Measurements from ENCODE around the gene LMAN1L. TPM values are rescaled to one million over a fixed set of nuclear protein-coding genes. Genes with fewer than 3 reads are reported as not detected.

The LMAN1L gene
- total and polyA plus RNA-seq, 2 donors: 0.41 TPM; not detected in 1

DNA sequence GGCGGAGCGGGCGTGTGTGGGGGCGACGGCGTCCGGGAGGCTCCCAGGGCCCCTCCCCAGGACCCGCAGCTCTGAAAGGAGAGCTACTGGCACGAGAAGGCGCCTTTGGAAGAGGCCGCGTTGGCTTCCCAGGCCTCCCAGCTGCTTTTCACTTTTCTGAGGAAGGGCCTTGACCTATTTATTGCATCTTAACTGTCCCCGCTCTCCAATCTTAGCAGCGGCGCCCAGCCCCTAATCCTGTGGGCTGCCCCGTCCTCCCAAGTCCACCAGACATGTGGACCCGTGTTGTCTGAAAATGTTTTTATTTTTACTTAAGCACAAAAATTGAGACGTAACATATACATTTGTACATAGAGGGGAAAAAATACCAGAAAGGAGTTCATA, 30.8 kb downstream of the LMAN1L start:
- DNase-seq (ENCODE audit: low read depth in 6 of 9, low spot score in 9 of 9): no peak
- no peaks in the 10 kb centered on the region for H3K9me3 ChIP-seq (ENCODE audit: control insufficient read depth in 2 of 2, insufficient read depth in 1 of 2, low read length in 1 of 2)
- H3K4me3 ChIP-seq (ENCODE audit: low read length in 2 of 2): peak overlapping the region; percentile 33 to 87
- H3K36me3 ChIP-seq (ENCODE audit: control insufficient read depth in 2 of 2, insufficient read depth in 2 of 2, low read length in 1 of 2): peaks cover 28 to 30% of the 10 kb centered on the region in 2 donors
- H3K27me3 ChIP-seq (ENCODE audit: control insufficient read depth in 2 of 2, insufficient read depth in 1 of 2, low read length in 1 of 2): no peaks in the 10 kb centered on the region
- peaks cover 7 to 32% of the 10 kb centered on the region in 2 donors for H3K4me1 ChIP-seq (ENCODE audit: control insufficient read depth in 2 of 2, insufficient read depth in 2 of 2, low read length in 2 of 2)
- WGBS: 29% methylated on average over 18 of the region's 18 CpGs
- peak overlapping the region; percentile 61 to 74 for H3K27ac ChIP-seq (ENCODE audit: low read depth in 1 of 2, low read length in 1 of 2)

DNA sequence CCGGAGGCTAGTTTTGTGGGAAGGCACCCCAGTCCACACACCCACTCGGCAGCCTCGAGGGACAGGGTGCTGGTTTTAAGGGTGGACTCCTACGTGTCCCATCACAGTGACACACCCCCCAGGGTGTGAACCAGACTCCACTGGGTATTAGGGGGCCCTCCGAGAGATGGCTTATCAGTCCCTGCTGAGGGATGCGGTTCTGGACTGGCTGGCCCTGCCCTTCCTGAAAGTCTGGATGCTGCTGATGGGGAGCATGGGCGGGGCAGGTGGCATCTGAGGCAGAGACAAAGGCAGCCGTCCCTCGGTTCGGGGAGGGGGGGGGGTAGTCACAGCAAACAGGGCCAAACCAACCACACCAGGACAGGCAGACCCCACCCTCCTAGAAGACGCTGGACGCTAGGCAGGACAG, 31.3 kb downstream of the LMAN1L start:
- H3K4me3 ChIP-seq (ENCODE audit: low read length in 2 of 2): no peak overlapping the region
- H3K27ac ChIP-seq (ENCODE audit: low read depth in 1 of 2, low read length in 1 of 2): peak overlapping the region in 1 of 2 donors; percentile 0
- H3K36me3 ChIP-seq (ENCODE audit: control insufficient read depth in 2 of 2, insufficient read depth in 2 of 2, low read length in 1 of 2): peaks cover 32 to 35% of the 10 kb centered on the region in 2 donors
- 87% methylated on average over 12 of the region's 12 CpGs for WGBS
- H3K4me1 ChIP-seq (ENCODE audit: control insufficient read depth in 2 of 2, insufficient read depth in 2 of 2, low read length in 2 of 2): peaks cover 7 to 32% of the 10 kb centered on the region in 2 donors
- H3K27me3 ChIP-seq (ENCODE audit: control insufficient read depth in 2 of 2, insufficient read depth in 1 of 2, low read length in 1 of 2): no peaks in the 10 kb centered on the region
- no peaks in the 10 kb centered on the region for H3K9me3 ChIP-seq (ENCODE audit: control insufficient read depth in 2 of 2, insufficient read depth in 1 of 2, low read length in 1 of 2)
- no peak for DNase-seq (ENCODE audit: low read depth in 6 of 9, low spot score in 9 of 9)

DNA sequence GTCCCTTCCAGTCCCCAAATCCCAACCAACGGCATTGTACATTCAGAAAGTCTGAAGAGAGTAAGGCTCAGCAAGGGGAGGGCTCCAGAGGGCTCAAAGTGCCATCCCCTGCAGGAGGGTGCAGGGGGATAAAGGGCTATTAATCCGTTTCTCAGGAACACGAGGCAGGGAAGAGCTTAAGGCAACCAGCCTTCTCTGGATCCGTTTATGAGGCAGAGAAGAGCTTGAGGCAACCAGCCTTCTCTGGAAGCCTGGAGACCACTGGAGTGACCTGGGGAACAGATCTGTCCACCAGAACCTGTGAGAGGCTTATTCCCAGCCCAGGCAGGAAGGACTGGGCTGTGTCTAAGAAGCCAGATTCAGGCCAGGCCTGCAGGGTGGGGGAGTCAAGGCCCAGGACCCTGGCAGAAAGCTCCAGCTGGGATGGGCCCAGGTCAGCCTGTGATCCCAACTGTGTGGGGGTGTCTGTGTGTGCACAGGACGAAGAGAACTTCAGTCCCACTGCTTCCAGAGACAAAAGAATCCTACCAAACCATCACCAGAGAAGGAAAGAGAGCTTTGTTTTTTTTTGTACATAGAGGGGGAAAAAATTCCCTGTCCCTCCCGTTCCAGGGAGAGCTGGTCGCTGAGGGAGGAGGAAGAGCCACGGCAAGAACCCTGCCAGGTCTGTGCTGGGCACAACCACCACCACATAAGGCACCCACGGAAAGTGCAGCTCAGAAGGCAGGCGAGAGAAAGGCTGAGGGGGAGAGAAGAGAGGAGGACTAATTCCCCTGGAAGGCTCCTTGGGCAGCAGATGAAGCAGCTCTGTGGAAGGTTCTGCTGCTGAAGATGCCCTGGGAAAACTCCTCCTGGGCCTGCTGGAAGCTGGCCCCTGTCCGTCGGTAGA, 31.9 kb downstream of the LMAN1L start:
- Histone ChIP-seq H3K4me3 (ENCODE audit: low read length in 2 of 2) (no peak overlapping the region), H3K27me3 (ENCODE audit: control insufficient read depth in 2 of 2, insufficient read depth in 1 of 2, low read length in 1 of 2) (no peaks in the 10 kb centered on the region), H3K9me3 (ENCODE audit: control insufficient read depth in 2 of 2, insufficient read depth in 1 of 2, low read length in 1 of 2) (no peaks in the 10 kb centered on the region), H3K4me1 (ENCODE audit: control insufficient read depth in 2 of 2, insufficient read depth in 2 of 2, low read length in 2 of 2) (peaks cover 7 to 32% of the 10 kb centered on the region in 2 donors), H3K36me3 (ENCODE audit: control insufficient read depth in 2 of 2, insufficient read depth in 2 of 2, low read length in 1 of 2) (peaks cover 34 to 36% of the 10 kb centered on the region in 2 donors), H3K27ac (ENCODE audit: low read depth in 1 of 2, low read length in 1 of 2) (peak overlapping the region; percentile 32 to 77)
- no peak for DNase-seq (ENCODE audit: low read depth in 6 of 9, low spot score in 9 of 9)
- WGBS: 84% methylated on average over 12 of the region's 12 CpGs

DNA sequence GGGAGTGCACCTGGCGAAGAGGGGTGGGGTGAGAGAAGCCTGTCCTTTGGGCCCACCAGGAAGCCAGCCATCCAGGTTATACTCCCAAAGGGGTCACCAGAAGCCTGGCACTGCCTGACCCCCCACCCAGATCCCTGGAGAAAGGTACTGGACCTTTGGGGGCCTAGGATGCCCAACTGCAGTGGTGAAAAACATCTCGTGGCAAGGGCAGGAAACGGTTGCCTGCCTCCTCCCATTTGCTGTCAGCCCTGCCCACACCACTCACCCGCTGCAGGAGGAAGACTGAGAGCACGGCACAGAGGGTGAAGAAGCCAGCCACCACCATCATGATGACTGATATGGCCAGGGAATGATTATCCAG, 32.6 kb downstream of the LMAN1L start:
- 35% methylated on average over 5 of the region's 5 CpGs for WGBS
- H3K27ac ChIP-seq (ENCODE audit: low read depth in 1 of 2, low read length in 1 of 2): peak overlapping the region; percentile 55 to 77
- peak in 2 of 9 donors; percentile 24 to 48 for DNase-seq (ENCODE audit: low read depth in 6 of 9, low spot score in 9 of 9)

DNA sequence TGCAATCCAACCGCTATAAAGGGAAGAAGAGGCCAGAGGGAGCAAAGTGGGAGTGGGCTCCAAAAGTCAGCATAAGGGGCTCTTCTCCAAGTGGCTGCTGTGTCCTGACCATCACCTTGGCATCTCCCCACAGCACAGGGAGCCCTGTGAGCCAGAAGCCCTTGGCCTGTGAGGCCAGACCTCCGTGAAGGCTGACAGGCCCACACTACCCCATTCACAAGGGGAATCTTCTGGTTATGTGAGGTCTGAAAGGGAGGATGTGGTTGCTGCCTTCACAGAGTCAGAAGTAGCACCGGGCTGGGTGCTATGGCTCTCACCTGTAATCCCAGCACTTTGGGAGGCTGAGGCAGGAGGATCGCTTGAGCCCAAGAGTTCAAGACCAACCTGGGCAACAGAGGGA, 32.9 kb downstream of the LMAN1L start:
- Histone ChIP-seq H3K4me3 (ENCODE audit: low read length in 2 of 2) (no peak overlapping the region), H3K27ac (ENCODE audit: low read depth in 1 of 2, low read length in 1 of 2) (peak overlapping the region; percentile 55 to 77), H3K27me3 (ENCODE audit: control insufficient read depth in 2 of 2, insufficient read depth in 1 of 2, low read length in 1 of 2) (no peaks in the 10 kb centered on the region), H3K9me3 (ENCODE audit: control insufficient read depth in 2 of 2, insufficient read depth in 1 of 2, low read length in 1 of 2) (no peaks in the 10 kb centered on the region), H3K4me1 (ENCODE audit: control insufficient read depth in 2 of 2, insufficient read depth in 2 of 2, low read length in 2 of 2) (peaks cover 7 to 32% of the 10 kb centered on the region in 2 donors), H3K36me3 (ENCODE audit: control insufficient read depth in 2 of 2, insufficient read depth in 2 of 2, low read length in 1 of 2) (peaks cover 45% of the 10 kb centered on the region in 2 donors)
- 66% methylated on average over 4 of the region's 4 CpGs for WGBS
- peak in 1 of 9 donors; percentile 23 for DNase-seq (ENCODE audit: low read depth in 6 of 9, low spot score in 9 of 9)

More for the DNA sequence above, 32.6 kb downstream of the LMAN1L start:
- Histone ChIP-seq H3K9me3 (ENCODE audit: control insufficient read depth in 2 of 2, insufficient read depth in 1 of 2, low read length in 1 of 2) (no peaks in the 10 kb centered on the region), H3K4me1 (ENCODE audit: control insufficient read depth in 2 of 2, insufficient read depth in 2 of 2, low read length in 2 of 2) (peaks cover 7 to 32% of the 10 kb centered on the region in 2 donors), H3K4me3 (ENCODE audit: low read length in 2 of 2) (no peak overlapping the region), H3K36me3 (ENCODE audit: control insufficient read depth in 2 of 2, insufficient read depth in 2 of 2, low read length in 1 of 2) (peaks cover 41% of the 10 kb centered on the region in 2 donors), H3K27me3 (ENCODE audit: control insufficient read depth in 2 of 2, insufficient read depth in 1 of 2, low read length in 1 of 2) (no peaks in the 10 kb centered on the region)

DNA sequence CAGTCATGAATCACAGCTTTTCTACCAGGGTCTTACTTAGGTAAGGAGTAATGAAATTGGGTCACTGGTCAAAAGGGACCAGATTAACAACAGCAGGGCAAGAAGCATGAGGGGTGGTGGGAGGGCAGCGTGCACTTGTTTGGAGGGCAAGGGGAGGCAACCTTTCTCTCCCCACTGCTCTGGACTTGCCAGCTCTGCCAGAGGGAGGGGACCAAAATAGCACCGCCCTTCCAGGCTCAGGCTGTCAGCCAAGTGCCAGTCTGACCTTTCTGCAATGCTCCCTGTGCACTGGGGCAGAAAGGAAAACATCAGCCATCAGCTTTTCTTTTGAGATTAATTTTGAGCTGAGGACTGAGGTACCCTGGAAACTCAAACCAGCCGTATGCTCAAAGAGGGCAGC, 34.8 kb downstream of the LMAN1L start:
- H3K9me3 ChIP-seq (ENCODE audit: control insufficient read depth in 2 of 2, insufficient read depth in 1 of 2, low read length in 1 of 2): no peaks in the 10 kb centered on the region
- no peak overlapping the region for H3K27ac ChIP-seq (ENCODE audit: low read depth in 1 of 2, low read length in 1 of 2)
- H3K4me1 ChIP-seq (ENCODE audit: control insufficient read depth in 2 of 2, insufficient read depth in 2 of 2, low read length in 2 of 2): peaks cover 1 to 27% of the 10 kb centered on the region in 2 donors
- 98% methylated on average over 3 of the region's 3 CpGs for WGBS
- H3K36me3 ChIP-seq (ENCODE audit: control insufficient read depth in 2 of 2, insufficient read depth in 2 of 2, low read length in 1 of 2): peaks cover 56 to 63% of the 10 kb centered on the region in 2 donors
- H3K4me3 ChIP-seq (ENCODE audit: low read length in 2 of 2): no peak overlapping the region
- H3K27me3 ChIP-seq (ENCODE audit: control insufficient read depth in 2 of 2, insufficient read depth in 1 of 2, low read length in 1 of 2): no peaks in the 10 kb centered on the region
- no peak for DNase-seq (ENCODE audit: low read depth in 6 of 9, low spot score in 9 of 9)

DNA sequence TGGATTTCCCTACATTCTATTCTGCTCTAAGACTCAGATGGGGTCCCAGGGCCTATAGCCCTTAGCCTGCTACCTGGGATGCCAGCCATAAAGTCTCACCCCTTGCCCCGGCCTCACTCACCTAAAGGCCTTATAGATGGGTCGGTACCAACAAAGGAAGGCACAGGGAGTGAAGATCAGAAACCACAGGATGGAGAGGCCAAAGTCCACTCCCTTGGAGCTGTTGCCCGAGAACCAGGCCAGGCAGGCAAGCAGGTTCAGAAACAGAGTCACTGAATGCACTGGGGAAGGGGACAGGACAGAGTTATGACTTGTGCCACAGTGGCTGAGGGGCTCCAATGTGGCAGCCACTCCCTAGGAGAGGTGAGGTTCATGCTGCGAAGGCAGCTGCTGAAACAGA, 37.8 kb downstream of the LMAN1L start:
- 96% methylated on average over 4 of the region's 4 CpGs for WGBS
- peaks cover 0 to 10% of the 10 kb centered on the region in 2 donors for H3K4me1 ChIP-seq (ENCODE audit: control insufficient read depth in 2 of 2, insufficient read depth in 2 of 2, low read length in 2 of 2)

DNA sequence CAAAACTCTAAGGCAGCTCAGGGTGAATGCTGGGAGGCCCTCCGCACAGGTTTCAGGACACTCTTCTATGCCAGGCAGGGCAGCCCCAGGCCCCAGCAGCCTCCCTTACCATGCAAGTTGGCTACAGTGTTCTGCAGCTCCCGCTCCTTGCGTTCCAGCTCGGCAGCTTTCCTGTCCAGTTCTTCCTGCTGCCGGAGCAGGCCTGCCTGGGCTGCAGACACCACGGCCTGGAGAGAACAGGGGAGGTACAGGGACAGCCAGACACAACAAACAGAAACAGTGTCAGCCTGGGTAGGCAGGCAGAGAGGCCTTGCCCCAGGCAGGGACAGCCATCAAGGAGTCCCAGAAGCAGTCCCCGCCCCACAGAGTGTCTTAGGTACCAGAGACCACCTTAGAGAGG, 39.3 kb downstream of the LMAN1L start:
- no peaks in the 10 kb centered on the region for H3K9me3 ChIP-seq (ENCODE audit: control insufficient read depth in 2 of 2, insufficient read depth in 1 of 2, low read length in 1 of 2)
- H3K4me3 ChIP-seq (ENCODE audit: low read length in 2 of 2): no peak overlapping the region
- peaks cover 67 to 71% of the 10 kb centered on the region in 2 donors for H3K36me3 ChIP-seq (ENCODE audit: control insufficient read depth in 2 of 2, insufficient read depth in 2 of 2, low read length in 1 of 2)
- H3K27ac ChIP-seq (ENCODE audit: low read depth in 1 of 2, low read length in 1 of 2): no peak overlapping the region
- H3K27me3 ChIP-seq (ENCODE audit: control insufficient read depth in 2 of 2, insufficient read depth in 1 of 2, low read length in 1 of 2): no peaks in the 10 kb centered on the region
- 98% methylated on average over 7 of the region's 7 CpGs for WGBS
- DNase-seq (ENCODE audit: low read depth in 6 of 9, low spot score in 9 of 9): no peak
- H3K4me1 ChIP-seq (ENCODE audit: control insufficient read depth in 2 of 2, insufficient read depth in 2 of 2, low read length in 2 of 2): peaks cover 0 to 13% of the 10 kb centered on the region in 2 donors

More for the DNA sequence above, 37.8 kb downstream of the LMAN1L start:
- H3K4me3 ChIP-seq (ENCODE audit: low read length in 2 of 2): no peak overlapping the region
- H3K9me3 ChIP-seq (ENCODE audit: control insufficient read depth in 2 of 2, insufficient read depth in 1 of 2, low read length in 1 of 2): no peaks in the 10 kb centered on the region
- peaks cover 72 to 75% of the 10 kb centered on the region in 2 donors for H3K36me3 ChIP-seq (ENCODE audit: control insufficient read depth in 2 of 2, insufficient read depth in 2 of 2, low read length in 1 of 2)
- H3K27me3 ChIP-seq (ENCODE audit: control insufficient read depth in 2 of 2, insufficient read depth in 1 of 2, low read length in 1 of 2): no peaks in the 10 kb centered on the region
- DNase-seq (ENCODE audit: low read depth in 6 of 9, low spot score in 9 of 9): no peak
- H3K27ac ChIP-seq (ENCODE audit: low read depth in 1 of 2, low read length in 1 of 2): no peak overlapping the region

DNA sequence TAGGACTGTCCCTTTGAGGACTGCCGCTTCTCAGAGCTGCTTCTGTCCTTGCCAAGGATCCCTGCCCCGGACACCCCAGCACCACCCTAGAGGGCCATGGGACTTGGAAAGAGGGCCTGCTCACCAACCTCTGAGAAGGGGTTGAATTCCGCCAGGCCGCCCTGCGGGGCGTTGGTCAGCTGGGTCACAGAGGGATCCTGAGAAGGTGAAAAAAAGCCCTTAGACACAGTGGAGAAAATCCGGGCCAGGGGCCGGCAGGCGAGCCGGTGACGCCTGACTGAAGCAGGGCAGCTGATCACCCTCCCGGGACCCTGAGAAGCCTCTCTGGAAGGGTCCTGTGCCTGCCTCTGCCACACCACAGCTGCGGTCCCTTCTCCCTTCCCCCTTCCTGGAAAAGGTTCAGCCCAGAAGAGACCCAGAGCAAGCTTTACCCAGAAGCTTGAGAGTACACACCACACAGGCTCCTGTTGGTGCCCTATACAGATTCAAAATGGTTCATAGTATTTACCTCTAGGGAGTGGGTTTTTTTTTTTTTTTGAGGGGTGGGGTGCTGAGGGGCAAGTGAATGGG, 41.9 kb downstream of the LMAN1L start:
- 97% methylated on average over 13 of the region's 13 CpGs for WGBS
- H3K4me3 ChIP-seq (ENCODE audit: low read length in 2 of 2): no peak overlapping the region
- DNase-seq (ENCODE audit: low read depth in 6 of 9, low spot score in 9 of 9): no peak
- peaks cover 0 to 24% of the 10 kb centered on the region in 2 donors for H3K4me1 ChIP-seq (ENCODE audit: control insufficient read depth in 2 of 2, insufficient read depth in 2 of 2, low read length in 2 of 2)
- peak overlapping the region in 1 of 2 donors; percentile 17 for H3K27ac ChIP-seq (ENCODE audit: low read depth in 1 of 2, low read length in 1 of 2)
- no peaks in the 10 kb centered on the region for H3K9me3 ChIP-seq (ENCODE audit: control insufficient read depth in 2 of 2, insufficient read depth in 1 of 2, low read length in 1 of 2)
- H3K27me3 ChIP-seq (ENCODE audit: control insufficient read depth in 2 of 2, insufficient read depth in 1 of 2, low read length in 1 of 2): no peaks in the 10 kb centered on the region
- H3K36me3 ChIP-seq (ENCODE audit: control insufficient read depth in 2 of 2, insufficient read depth in 2 of 2, low read length in 1 of 2): peaks cover 55 to 56% of the 10 kb centered on the region in 2 donors

Data from thymus (tissue), 11 donors.